HepG2 (cell line): ENCODE measurements around the gene SFT2D1. TPM values are rescaled to one million over a fixed set of nuclear protein-coding genes. Genes with fewer than 3 reads are reported as not detected.

ENCODE experiments used
- CC2D1A ChIP-seq: sonication (generic); formaldehyde crosslinking; IDR thresholded peaks from 2 replicates; pipeline ENCODE4 v1.8.1; 2023; ENCODE audit warnings: mild to moderate bottlenecking, missing genetic modification reagents
- HIVEP1 ChIP-seq: sonication (generic); formaldehyde crosslinking; IDR thresholded peaks from 2 replicates; pipeline ENCODE4 v1.4.0; 2020; ENCODE audit warnings: mild to moderate bottlenecking, missing genetic modification reagents
- KDM3A ChIP-seq: IDR thresholded peaks from 2 replicates; pipeline ENCODE4 v1.6.1; 2018; ENCODE audit warnings: low read depth, missing compliant biosample characterization
- MEF2D ChIP-seq: sonication (generic); formaldehyde crosslinking; IDR thresholded peaks from 2 replicates; pipeline ENCODE4 v1.5.1; 2020; ENCODE audit warnings: mild to moderate bottlenecking, missing genetic modification reagents
- ZEB1 ChIP-seq: IDR thresholded peaks from 2 replicates; pipeline ENCODE4 v1.6.1; 2012; ENCODE audit warnings: mild to moderate bottlenecking, low read depth, inconsistent platforms; ENCODE audit not compliant: insufficient replicate concordance
- ZNF772 ChIP-seq: sonication (generic); formaldehyde crosslinking; IDR thresholded peaks from 2 replicates; pipeline ENCODE4 v1.5.0; 2020; ENCODE audit warnings: mild to moderate bottlenecking, missing genetic modification reagents
- ZSCAN9 ChIP-seq: IDR thresholded peaks from 2 replicates; pipeline ENCODE4 v1.6.1; 2016; ENCODE audit warnings: borderline replicate concordance
- polyA plus RNA-seq, 8 experiments: library from polyadenylated mRNA; depleted of rRNA in 3 of 8; stranded (reverse) in 7 of 8; unstranded in 1 of 8; fragments of >200 nt; fragmentation: Illumina TruSeq in 4 of 8; extraction: Trizol in 4 of 8; gene quantifications; 2 replicates each; pipeline versions ENCODE4 v1.2.1 to v1.2.3, GENCODE V29; 2011 to 2016; ENCODE audit warnings: low read depth in 4 of 8, missing spikeins in 1 of 8, mixed read lengths in 1 of 8; ENCODE audit not compliant: insufficient read depth in 1 of 8
- total RNA-seq, 5 experiments: library from RNA; depleted of rRNA; stranded (reverse); fragments of >200 nt; fragmentation: Illumina TruSeq; extraction: Trizol; gene quantifications; 2 replicates each; pipeline ENCODE4 v1.2.3, GENCODE V29; 2016; ENCODE audit warnings: low read depth in 1 of 5
- TF ChIP-seq, protein P1 (sequence below): sonication (generic); formaldehyde crosslinking; IDR thresholded peaks from 2 replicates; pipeline ENCODE4 v1.4.0; 2020; ENCODE audit warnings: missing genetic modification reagents, borderline replicate concordance
- TF ChIP-seq, protein P2 (sequence below): sonication (generic); formaldehyde crosslinking; IDR thresholded peaks from 2 replicates; pipeline ENCODE4 v1.9.0; 2021; ENCODE audit warnings: missing genetic modification reagents, mild to moderate bottlenecking, borderline replicate concordance
- TF ChIP-seq, protein P3 (sequence below): IDR thresholded peaks from 2 replicates; pipeline ENCODE4 v1.6.1; 2012; ENCODE audit warnings: low read depth, low read length, improper control_type of control experiment
- TF ChIP-seq, protein P4 (sequence below): sonication (generic); formaldehyde crosslinking; IDR thresholded peaks from 2 replicates; pipeline ENCODE4 v1.8.1; 2023; ENCODE audit warnings: missing genetic modification reagents, inconsistent platforms, borderline replicate concordance
- TF ChIP-seq, protein P5 (sequence below): sonication (generic); IDR thresholded peaks from 2 replicates; pipeline ENCODE4 v1.6.1; 2016; ENCODE audit warnings: low read depth, borderline replicate concordance
- TF ChIP-seq, protein P6 (sequence below): IDR thresholded peaks from 2 replicates; pipeline ENCODE4 v1.6.1; 2016; ENCODE audit warnings: mild to moderate bottlenecking
- TF ChIP-seq, protein P7 (sequence below): sonication (generic); formaldehyde crosslinking; IDR thresholded peaks from 2 replicates; pipeline ENCODE4 v1.9.0; 2022; ENCODE audit warnings: missing genetic modification reagents, mild to moderate bottlenecking, borderline replicate concordance

Gene SFT2D1
- total and polyA plus RNA-seq, 2 of the 13 experiments (the other 11 are each of a cell fraction or from before 2014, with no cell fraction given), result 115 to 147 TPM

DNA sequence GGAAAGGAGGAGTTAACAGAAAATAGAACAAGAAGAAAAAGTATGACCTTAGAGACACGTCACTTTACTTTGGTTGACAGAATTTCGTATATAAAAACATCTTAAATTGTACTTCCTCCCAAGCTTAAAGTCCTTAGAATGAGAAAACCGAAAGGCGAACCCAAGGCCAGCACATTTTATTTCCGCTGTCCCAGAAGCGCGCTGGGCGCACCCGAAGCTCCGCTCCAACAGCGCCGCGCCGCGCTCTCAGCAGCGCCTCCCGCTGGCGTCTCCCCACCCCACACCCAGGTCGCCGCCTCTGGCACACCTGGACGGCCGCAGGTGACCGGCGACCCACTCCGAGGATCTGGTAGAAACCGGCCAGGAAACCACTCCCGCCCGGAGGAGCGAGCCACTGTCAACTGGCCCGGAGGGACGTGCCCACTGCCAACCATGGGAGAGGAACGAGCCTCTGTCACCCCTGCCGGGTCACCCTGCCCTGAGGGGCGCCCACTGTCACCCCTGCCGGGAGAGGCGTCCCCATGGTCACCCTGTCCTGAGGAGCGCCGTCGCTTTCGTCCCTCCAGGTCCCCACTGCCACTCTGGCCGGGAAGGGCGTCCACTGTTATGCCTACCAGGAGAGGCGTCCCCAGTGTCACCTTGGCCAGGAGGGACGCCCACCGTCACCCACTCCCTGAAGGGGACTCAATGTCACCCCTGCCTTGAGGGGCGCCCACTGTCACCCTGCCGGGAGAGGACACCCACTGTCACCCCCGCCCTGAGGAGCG lies 39.6 kb upstream of the SFT2D1 start (continued):
- TF ChIP-seq, protein P1, sequence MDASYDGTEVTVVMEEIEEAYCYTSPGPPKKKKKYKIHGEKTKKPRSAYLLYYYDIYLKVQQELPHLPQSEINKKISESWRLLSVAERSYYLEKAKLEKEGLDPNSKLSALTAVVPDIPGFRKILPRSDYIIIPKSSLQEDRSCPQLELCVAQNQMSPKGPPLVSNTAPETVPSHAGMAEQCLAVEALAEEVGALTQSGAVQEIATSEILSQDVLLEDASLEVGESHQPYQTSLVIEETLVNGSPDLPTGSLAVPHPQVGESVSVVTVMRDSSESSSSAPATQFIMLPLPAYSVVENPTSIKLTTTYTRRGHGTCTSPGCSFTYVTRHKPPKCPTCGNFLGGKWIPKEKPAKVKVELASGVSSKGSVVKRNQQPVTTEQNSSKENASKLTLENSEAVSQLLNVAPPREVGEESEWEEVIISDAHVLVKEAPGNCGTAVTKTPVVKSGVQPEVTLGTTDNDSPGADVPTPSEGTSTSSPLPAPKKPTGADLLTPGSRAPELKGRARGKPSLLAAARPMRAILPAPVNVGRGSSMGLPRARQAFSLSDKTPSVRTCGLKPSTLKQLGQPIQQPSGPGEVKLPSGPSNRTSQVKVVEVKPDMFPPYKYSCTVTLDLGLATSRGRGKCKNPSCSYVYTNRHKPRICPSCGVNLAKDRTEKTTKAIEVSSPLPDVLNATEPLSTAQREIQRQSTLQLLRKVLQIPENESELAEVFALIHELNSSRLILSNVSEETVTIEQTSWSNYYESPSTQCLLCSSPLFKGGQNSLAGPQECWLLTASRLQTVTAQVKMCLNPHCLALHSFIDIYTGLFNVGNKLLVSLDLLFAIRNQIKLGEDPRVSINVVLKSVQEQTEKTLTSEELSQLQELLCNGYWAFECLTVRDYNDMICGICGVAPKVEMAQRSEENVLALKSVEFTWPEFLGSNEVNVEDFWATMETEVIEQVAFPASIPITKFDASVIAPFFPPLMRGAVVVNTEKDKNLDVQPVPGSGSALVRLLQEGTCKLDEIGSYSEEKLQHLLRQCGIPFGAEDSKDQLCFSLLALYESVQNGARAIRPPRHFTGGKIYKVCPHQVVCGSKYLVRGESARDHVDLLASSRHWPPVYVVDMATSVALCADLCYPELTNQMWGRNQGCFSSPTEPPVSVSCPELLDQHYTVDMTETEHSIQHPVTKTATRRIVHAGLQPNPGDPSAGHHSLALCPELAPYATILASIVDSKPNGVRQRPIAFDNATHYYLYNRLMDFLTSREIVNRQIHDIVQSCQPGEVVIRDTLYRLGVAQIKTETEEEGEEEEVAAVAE (CRISPR knock-in tag), result 0 out of 2 replicates have a peak, but pooled peaks have one; percentile 62
- TF ChIP-seq, protein P2, sequence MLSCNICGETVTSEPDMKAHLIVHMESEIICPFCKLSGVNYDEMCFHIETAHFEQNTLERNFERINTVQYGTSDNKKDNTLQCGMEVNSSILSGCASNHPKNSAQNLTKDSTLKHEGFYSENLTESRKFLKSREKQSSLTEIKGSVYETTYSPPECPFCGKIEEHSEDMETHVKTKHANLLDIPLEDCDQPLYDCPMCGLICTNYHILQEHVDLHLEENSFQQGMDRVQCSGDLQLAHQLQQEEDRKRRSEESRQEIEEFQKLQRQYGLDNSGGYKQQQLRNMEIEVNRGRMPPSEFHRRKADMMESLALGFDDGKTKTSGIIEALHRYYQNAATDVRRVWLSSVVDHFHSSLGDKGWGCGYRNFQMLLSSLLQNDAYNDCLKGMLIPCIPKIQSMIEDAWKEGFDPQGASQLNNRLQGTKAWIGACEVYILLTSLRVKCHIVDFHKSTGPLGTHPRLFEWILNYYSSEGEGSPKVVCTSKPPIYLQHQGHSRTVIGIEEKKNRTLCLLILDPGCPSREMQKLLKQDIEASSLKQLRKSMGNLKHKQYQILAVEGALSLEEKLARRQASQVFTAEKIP (CRISPR knock-in tag), result no peak
- TF ChIP-seq KDM3A (peak; percentile 93), ZNF772 (CRISPR knock-in tag) (peak; percentile 94), HIVEP1 (CRISPR knock-in tag) (peak; percentile 84), ZSCAN9 (no peak; the same call in 1 of the 2 replicates), CC2D1A (CRISPR knock-in tag) (no peak; the same call in 1 of the 2 replicates), ZEB1 (peak; percentile 98), MEF2D (CRISPR knock-in tag) (peak; percentile 67)
- TF ChIP-seq, protein P3, sequence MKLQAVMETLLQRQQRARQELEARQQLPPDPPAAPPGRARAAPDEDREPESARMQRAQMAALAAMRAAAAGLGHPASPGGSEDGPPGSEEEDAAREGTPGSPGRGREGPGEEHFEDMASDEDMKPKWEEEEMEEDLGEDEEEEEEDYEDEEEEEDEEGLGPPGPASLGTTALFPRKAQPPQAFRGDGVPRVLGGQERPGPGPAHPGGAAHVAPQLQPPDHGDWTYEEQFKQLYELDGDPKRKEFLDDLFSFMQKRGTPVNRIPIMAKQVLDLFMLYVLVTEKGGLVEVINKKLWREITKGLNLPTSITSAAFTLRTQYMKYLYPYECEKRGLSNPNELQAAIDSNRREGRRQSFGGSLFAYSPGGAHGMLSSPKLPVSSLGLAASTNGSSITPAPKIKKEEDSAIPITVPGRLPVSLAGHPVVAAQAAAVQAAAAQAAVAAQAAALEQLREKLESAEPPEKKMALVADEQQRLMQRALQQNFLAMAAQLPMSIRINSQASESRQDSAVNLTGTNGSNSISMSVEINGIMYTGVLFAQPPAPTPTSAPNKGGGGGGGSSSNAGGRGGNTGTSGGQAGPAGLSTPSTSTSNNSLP, result 0 out of 2 replicates have a peak, but pooled peaks have one; percentile 18
- TF ChIP-seq, protein P4, sequence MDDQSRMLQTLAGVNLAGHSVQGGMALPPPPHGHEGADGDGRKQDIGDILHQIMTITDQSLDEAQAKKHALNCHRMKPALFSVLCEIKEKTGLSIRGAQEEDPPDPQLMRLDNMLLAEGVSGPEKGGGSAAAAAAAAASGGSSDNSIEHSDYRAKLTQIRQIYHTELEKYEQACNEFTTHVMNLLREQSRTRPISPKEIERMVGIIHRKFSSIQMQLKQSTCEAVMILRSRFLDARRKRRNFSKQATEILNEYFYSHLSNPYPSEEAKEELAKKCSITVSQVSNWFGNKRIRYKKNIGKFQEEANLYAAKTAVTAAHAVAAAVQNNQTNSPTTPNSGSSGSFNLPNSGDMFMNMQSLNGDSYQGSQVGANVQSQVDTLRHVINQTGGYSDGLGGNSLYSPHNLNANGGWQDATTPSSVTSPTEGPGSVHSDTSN (CRISPR knock-in tag), result 0 out of 2 replicates have a peak, but pooled peaks have one; percentile 33
- TF ChIP-seq, protein P5, sequence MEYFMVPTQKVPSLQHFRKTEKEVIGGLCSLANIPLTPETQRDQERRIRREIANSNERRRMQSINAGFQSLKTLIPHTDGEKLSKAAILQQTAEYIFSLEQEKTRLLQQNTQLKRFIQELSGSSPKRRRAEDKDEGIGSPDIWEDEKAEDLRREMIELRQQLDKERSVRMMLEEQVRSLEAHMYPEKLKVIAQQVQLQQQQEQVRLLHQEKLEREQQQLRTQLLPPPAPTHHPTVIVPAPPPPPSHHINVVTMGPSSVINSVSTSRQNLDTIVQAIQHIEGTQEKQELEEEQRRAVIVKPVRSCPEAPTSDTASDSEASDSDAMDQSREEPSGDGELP, result peak; percentile 58; the same call in 1 of the 2 replicates
- TF ChIP-seq, protein P6, sequence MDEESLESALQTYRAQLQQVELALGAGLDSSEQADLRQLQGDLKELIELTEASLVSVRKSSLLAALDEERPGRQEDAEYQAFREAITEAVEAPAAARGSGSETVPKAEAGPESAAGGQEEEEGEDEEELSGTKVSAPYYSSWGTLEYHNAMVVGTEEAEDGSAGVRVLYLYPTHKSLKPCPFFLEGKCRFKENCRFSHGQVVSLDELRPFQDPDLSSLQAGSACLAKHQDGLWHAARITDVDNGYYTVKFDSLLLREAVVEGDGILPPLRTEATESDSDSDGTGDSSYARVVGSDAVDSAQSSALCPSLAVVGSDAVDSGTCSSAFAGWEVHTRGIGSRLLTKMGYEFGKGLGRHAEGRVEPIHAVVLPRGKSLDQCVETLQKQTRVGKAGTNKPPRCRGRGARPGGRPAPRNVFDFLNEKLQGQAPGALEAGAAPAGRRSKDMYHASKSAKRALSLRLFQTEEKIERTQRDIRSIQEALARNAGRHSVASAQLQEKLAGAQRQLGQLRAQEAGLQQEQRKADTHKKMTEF (CRISPR knock-in tag), result peak; percentile 93
- TF ChIP-seq, protein P7, sequence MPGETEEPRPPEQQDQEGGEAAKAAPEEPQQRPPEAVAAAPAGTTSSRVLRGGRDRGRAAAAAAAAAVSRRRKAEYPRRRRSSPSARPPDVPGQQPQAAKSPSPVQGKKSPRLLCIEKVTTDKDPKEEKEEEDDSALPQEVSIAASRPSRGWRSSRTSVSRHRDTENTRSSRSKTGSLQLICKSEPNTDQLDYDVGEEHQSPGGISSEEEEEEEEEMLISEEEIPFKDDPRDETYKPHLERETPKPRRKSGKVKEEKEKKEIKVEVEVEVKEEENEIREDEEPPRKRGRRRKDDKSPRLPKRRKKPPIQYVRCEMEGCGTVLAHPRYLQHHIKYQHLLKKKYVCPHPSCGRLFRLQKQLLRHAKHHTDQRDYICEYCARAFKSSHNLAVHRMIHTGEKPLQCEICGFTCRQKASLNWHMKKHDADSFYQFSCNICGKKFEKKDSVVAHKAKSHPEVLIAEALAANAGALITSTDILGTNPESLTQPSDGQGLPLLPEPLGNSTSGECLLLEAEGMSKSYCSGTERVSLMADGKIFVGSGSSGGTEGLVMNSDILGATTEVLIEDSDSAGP (CRISPR knock-in tag), result peak; percentile 86
